Measurements from ENCODE around the gene RFX1. TPM values are rescaled to one million over a fixed set of nuclear protein-coding genes. Genes with fewer than 3 reads are reported as not detected.

Gene RFX1
- total and polyA plus RNA-seq, 2 of the 13 experiments (the other 11 are each of a cell fraction or from before 2014, with no cell fraction given) = 1.1 to 1.3 TPM

DNA sequence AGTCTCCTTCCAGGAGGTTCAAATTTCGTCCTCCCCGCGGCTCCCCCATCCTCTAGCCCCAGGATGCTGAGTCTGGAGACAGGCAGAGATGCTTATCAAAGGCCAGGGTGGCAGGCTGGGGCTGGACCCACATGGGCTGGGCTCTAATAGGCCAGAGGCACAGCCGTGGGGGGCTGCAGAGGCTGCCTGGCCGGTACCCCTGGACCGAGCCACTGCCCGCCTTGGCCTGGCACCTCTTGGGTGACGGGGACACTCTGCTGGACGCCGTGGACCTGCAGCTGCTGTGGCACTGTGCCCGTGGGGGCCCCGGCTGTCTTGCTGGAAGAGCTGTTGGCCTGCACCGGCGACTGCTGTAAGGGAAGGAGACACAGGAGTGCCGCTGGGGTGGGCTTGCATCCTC lies 25.8 kb downstream of the RFX1 start:
- CTCF ChIA-PET (ENCODE audit: low intra/inter-chr PET ratio, low total read pairs) = no interaction called here
- BruUV-seq (replicated peaks) = no TSS peak

DNA sequence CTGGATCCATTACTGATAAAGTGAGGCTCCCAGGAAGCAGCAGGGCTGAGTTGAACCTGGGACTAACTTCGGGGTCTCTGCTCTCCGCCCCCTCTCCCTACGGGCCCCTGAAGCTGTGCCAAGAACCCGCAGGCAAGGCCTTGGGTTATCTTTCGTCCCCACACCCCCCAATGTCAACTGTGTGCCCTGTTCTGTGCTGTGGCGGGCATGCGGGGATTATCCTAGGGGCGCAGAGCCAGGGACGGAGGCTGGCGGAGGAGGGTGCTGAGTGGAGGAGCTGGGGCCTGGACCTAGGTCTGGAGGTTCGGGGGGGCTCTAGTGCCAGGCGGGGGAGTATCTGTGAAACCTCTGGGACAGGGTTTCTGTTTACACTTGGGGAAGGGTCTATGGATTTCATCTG lies 26.4 kb downstream of the RFX1 start:
- ChIA-PET POLR2A (no interaction called here), CTCF (ENCODE audit: low intra/inter-chr PET ratio, low total read pairs) (no interaction called here)
- TF ChIP-seq, protein P1, sequence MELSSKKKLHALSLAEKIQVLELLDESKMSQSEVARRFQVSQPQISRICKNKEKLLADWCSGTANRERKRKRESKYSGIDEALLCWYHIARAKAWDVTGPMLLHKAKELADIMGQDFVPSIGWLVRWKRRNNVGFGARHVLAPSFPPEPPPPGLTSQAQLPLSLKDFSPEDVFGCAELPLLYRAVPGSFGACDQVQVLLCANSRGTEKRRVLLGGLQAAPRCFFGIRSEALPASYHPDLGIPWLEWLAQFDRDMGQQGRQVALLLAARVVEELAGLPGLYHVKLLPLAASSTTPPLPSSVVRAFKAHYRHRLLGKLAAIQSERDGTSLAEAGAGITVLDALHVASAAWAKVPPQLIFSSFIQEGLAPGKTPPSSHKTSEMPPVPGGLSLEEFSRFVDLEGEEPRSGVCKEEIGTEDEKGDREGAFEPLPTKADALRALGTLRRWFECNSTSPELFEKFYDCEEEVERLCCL (CRISPR knock-in tag; IDR thresholded peaks at IDR 0.05; ENCODE audit: borderline replicate concordance) = no peak
- TF ChIP-seq ZFY (CRISPR knock-in tag; IDR thresholded peaks at IDR 0.05) (no peak), CEBPB (IDR thresholded peaks at IDR 0.05; ENCODE audit: borderline replicate concordance, low read depth, low read length) (no peak)
- Histone ChIP-seq H3K79me2 (ENCODE audit: insufficient read depth, low read length) (no peaks in the 10 kb centered on the region), H3K9ac (ENCODE audit: insufficient read depth, low read depth, low read length) (no peak overlapping the region), H3K9me3 (ENCODE audit: low read length) (no peaks in the 10 kb centered on the region), H3K4me1 (ENCODE audit: insufficient read depth, low read length) (0 out of 2 replicates have a peak, but pooled peaks cover 2% of the 10 kb centered on the region), H3K27me3 (ENCODE audit: control insufficient read depth in 1 of 2, insufficient read depth in 2 of 2, low read length in 2 of 2) (no peaks in the 10 kb centered on the region), H2AFZ (ENCODE audit: low read length) (no peak overlapping the region), H4K20me1 (ENCODE audit: insufficient read depth, low read length) (no peaks in the 10 kb centered on the region), H3K27ac (ENCODE audit: extremely low read length, insufficient read depth, low read length) (no peak overlapping the region), H3K4me3 (replicated peaks in 1 of 3; ENCODE audit: insufficient read depth in 1 of 3, low read depth in 2 of 3, low read length in 3 of 3) (no peak overlapping the region), H3K36me3 (replicated peaks in 1 of 2; ENCODE audit: control insufficient read depth in 1 of 2, insufficient read depth in 2 of 2, low read length in 2 of 2) (peaks cover 10 to 18% of the 10 kb centered on the region in 2 experiments; a peak in 3 of 5 replicates), H3K4me2 (ENCODE audit: low read depth, low read length) (no peak overlapping the region)
- BruUV-seq (replicated peaks) = no TSS peak
- intact Hi-C loops (cut with micrococcal nuclease; ENCODE audit: unreplicated experiment) = no loop called here
- DNase-seq (ENCODE audit: low spot score) = no peak
- no peak for ATAC-seq
- WGBS (ENCODE audit: low lambda C conversion rate) = 88% methylated on average over 12 of the region's 12 CpGs
- in situ Hi-C loops (cut with HindIII; ENCODE audit: extremely low pct_ligation_motif_present, low pct_unique_long_range_greater_than_20kb) = no loop called here
- FAIRE-seq = no peak

More for the DNA sequence above, 25.8 kb downstream of the RFX1 start:
- no peaks in the 10 kb centered on the region for H4K20me1 ChIP-seq (ENCODE audit: insufficient read depth, low read length)
- H3K79me2 ChIP-seq (ENCODE audit: insufficient read depth, low read length) = no peaks in the 10 kb centered on the region
- no peak overlapping the region for H3K27ac ChIP-seq (ENCODE audit: extremely low read length, insufficient read depth, low read length)
- H2AFZ ChIP-seq (ENCODE audit: low read length) = no peak overlapping the region
- in situ Hi-C loops (cut with HindIII; ENCODE audit: extremely low pct_ligation_motif_present, low pct_unique_long_range_greater_than_20kb) = no loop called here
- WGBS (ENCODE audit: low lambda C conversion rate) = 90% methylated on average over 2 of the region's 15 CpGs
- TF ChIP-seq HNF4G (IDR thresholded peaks at IDR 0.05; ENCODE audit: borderline replicate concordance, low read depth, low read length) = no peak
- no peak for TF ChIP-seq HNF4G (CRISPR knock-in tag; IDR thresholded peaks at IDR 0.05; ENCODE audit: borderline replicate concordance, low read depth)
- no peak for TF ChIP-seq ZNF776 (CRISPR knock-in tag; IDR thresholded peaks at IDR 0.05)
- TF ChIP-seq HHEX (CRISPR knock-in tag; IDR thresholded peaks at IDR 0.05) = no peak
- TF ChIP-seq SRSF9 (IDR thresholded peaks at IDR 0.05; ENCODE audit: borderline replicate concordance, insufficient read depth, low read depth, low read length, poor library complexity, severe bottlenecking) = no peak
- no peak for TF ChIP-seq SP4 (CRISPR knock-in tag; IDR thresholded peaks at IDR 0.05)
- TF ChIP-seq, protein P2, sequence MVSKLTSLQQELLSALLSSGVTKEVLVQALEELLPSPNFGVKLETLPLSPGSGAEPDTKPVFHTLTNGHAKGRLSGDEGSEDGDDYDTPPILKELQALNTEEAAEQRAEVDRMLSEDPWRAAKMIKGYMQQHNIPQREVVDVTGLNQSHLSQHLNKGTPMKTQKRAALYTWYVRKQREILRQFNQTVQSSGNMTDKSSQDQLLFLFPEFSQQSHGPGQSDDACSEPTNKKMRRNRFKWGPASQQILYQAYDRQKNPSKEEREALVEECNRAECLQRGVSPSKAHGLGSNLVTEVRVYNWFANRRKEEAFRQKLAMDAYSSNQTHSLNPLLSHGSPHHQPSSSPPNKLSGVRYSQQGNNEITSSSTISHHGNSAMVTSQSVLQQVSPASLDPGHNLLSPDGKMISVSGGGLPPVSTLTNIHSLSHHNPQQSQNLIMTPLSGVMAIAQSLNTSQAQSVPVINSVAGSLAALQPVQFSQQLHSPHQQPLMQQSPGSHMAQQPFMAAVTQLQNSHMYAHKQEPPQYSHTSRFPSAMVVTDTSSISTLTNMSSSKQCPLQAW (CRISPR knock-in tag; IDR thresholded peaks at IDR 0.05) = no peak
- no peak for TF ChIP-seq ZNF335 (CRISPR knock-in tag; IDR thresholded peaks at IDR 0.05)
- no peak overlapping the region for H3K4me3 ChIP-seq (replicated peaks in 1 of 3; ENCODE audit: insufficient read depth in 1 of 3, low read depth in 2 of 3, low read length in 3 of 3)
- H3K9me3 ChIP-seq (ENCODE audit: low read length) = no peaks in the 10 kb centered on the region
- DNase-seq (ENCODE audit: low spot score) (no peak), ATAC-seq (no peak), FAIRE-seq (no peak)
- H3K9ac ChIP-seq (ENCODE audit: insufficient read depth, low read depth, low read length) = no peak overlapping the region
- H3K36me3 ChIP-seq (replicated peaks in 1 of 2; ENCODE audit: control insufficient read depth in 1 of 2, insufficient read depth in 2 of 2, low read length in 2 of 2) = peaks cover 10 to 18% of the 10 kb centered on the region in 2 experiments; a peak in 3 of 5 replicates
- H3K4me2 ChIP-seq (ENCODE audit: low read depth, low read length) = no peak overlapping the region
- no peaks in the 10 kb centered on the region for H3K27me3 ChIP-seq (ENCODE audit: control insufficient read depth in 1 of 2, insufficient read depth in 2 of 2, low read length in 2 of 2)
- peaks cover 8% of the 10 kb centered on the region for H3K4me1 ChIP-seq (ENCODE audit: insufficient read depth, low read length)
- POLR2A ChIA-PET = no interaction called here
- intact Hi-C loops (cut with micrococcal nuclease; ENCODE audit: unreplicated experiment) = no loop called here
